IMR-90 (cell line): ENCODE data around the gene RUNX3. TPM values are rescaled to one million over a fixed set of nuclear protein-coding genes. Genes with fewer than 3 reads are reported as not detected.

ENCODE experiments used
- ATAC-seq: fragments of 200-7000 bp; cut with Tn5 transposase; 2 replicates; pipeline ENCODE4 v1.9.1; 2020; ENCODE audit warnings: low read depth, mild to moderate bottlenecking, moderate library complexity
- BruUV-seq: library from RNA; stranded (reverse); fragments of 400-500 nt; replicated peaks from 2 replicates; lab custom pipeline; 2021; lab: Mats Ljungman, UMichigan
- CTCF ChIA-PET: fragments of 300-600 bp; formaldehyde crosslinking; extraction: SDS; loops from one replicate; lab custom pipeline; 2021; ENCODE audit warnings: antibody characterized with exemption; lab: Yijun Ruan, JAX
- POLR2A ChIA-PET: fragments of 300-600 bp; sonication (Branson Sonifier 250); formaldehyde crosslinking; loops from one replicate; lab custom pipeline; 2022; ENCODE audit warnings: antibody characterized with exemption; ENCODE audit not compliant: unreplicated experiment; lab: Charles Lee
- DNase-seq: peaks from one replicate; pipeline ENCODE4 v3.0.0; 2013
- H2AFZ ChIP-seq: replicated peaks from 2 replicates; pipeline ENCODE3; 2013; ENCODE audit warnings: low read length, mild to moderate bottlenecking; ENCODE audit not compliant: poor library complexity
- H2AK5ac ChIP-seq: 2 replicates; pipeline ENCODE4 v1.6.1; 2013; ENCODE audit warnings: low read depth, low read length, inconsistent platforms
- H2AK9ac ChIP-seq: replicated peaks from 2 replicates; pipeline ENCODE3; 2013; ENCODE audit warnings: mild to moderate bottlenecking, low read depth, low read length, moderate library complexity; ENCODE audit not compliant: poor library complexity
- H2BK120ac ChIP-seq: 2 replicates; pipeline ENCODE4 v1.6.1; 2013; ENCODE audit warnings: low read depth, low read length, inconsistent platforms
- H2BK15ac ChIP-seq: 3 replicates; pipeline ENCODE4 v1.6.1; 2013; ENCODE audit warnings: low read depth, low read length, inconsistent platforms
- H2BK20ac ChIP-seq: 2 replicates; pipeline ENCODE4 v1.6.1; 2013; ENCODE audit warnings: low read depth, mild to moderate bottlenecking, inconsistent platforms, low read length, moderate library complexity
- H2BK5ac ChIP-seq: 2 replicates; pipeline ENCODE4 v1.6.1; 2013; ENCODE audit warnings: mild to moderate bottlenecking, low read depth, low read length, inconsistent platforms; ENCODE audit not compliant: poor library complexity, severe bottlenecking
- H3K14ac ChIP-seq: replicated peaks from 2 replicates; pipeline ENCODE4 v1.6.1; 2013; ENCODE audit warnings: low read depth, low read length, inconsistent platforms
- H3K18ac ChIP-seq: 2 replicates; pipeline ENCODE4 v1.6.1; 2013; ENCODE audit warnings: low read depth, low read length, control low read depth
- H3K23ac ChIP-seq: 2 replicates; pipeline ENCODE4 v1.6.1; 2013; ENCODE audit warnings: low read depth, low read length, inconsistent platforms
- H3K27ac ChIP-seq: 2 replicates; pipeline ENCODE4 v1.5.1; 2013; ENCODE audit warnings: mild to moderate bottlenecking, control low read depth, low read length; ENCODE audit not compliant: insufficient read depth
- H3K27me3 ChIP-seq: 2 replicates; pipeline ENCODE4 v1.6.1; 2013; ENCODE audit warnings: low read length; ENCODE audit not compliant: control insufficient read depth, insufficient read depth
- H3K36me3 ChIP-seq: 2 replicates; pipeline ENCODE4 v1.6.1; 2013; ENCODE audit warnings: low read length, mixed read lengths; ENCODE audit not compliant: control insufficient read depth, insufficient read depth
- H3K4ac ChIP-seq: 2 replicates; pipeline ENCODE4 v1.6.1; 2013; ENCODE audit warnings: low read depth, low read length, inconsistent platforms
- H3K4me1 ChIP-seq: 2 replicates; pipeline ENCODE4 v1.6.1; 2013; ENCODE audit warnings: low read length, mixed read lengths; ENCODE audit not compliant: control insufficient read depth, insufficient read depth
- H3K4me2 ChIP-seq: 2 replicates; pipeline ENCODE4 v1.6.1; 2013; ENCODE audit warnings: low read depth, mild to moderate bottlenecking, control low read depth, low read length, moderate library complexity
- H3K4me3 ChIP-seq: 2 replicates; pipeline ENCODE4 v1.5.1; 2013; ENCODE audit warnings: low read depth, mild to moderate bottlenecking, control low read depth, low read length, moderate library complexity; ENCODE audit not compliant: insufficient read depth
- H3K56ac ChIP-seq: 2 replicates; pipeline ENCODE4 v1.6.1; 2013; ENCODE audit warnings: low read length, inconsistent platforms; ENCODE audit not compliant: insufficient read depth; ENCODE audit errors: extremely low read depth
- H3K79me1 ChIP-seq, 2 experiments: 2 replicates each; pipeline ENCODE4 v1.6.1; 2013; ENCODE audit warnings: low read length in 2 of 2, inconsistent platforms in 1 of 2, low read depth in 1 of 2
- H3K9ac ChIP-seq: 2 replicates; pipeline ENCODE4 v1.6.1; 2013; ENCODE audit warnings: low read depth, low read length, control low read depth
- H3K9me1 ChIP-seq: 2 replicates; pipeline ENCODE4 v1.6.1; 2013; ENCODE audit warnings: low read length, inconsistent platforms; ENCODE audit not compliant: insufficient read depth
- H3K9me3 ChIP-seq: 2 replicates; pipeline ENCODE4 v1.6.1; 2013; ENCODE audit warnings: low read length; ENCODE audit not compliant: control insufficient read depth, insufficient read depth
- H4K20me1 ChIP-seq: 2 replicates; pipeline ENCODE4 v1.6.1; 2013; ENCODE audit warnings: low read length, inconsistent platforms; ENCODE audit not compliant: insufficient read depth
- H4K5ac ChIP-seq: 2 replicates; pipeline ENCODE4 v1.6.1; 2013; ENCODE audit warnings: mild to moderate bottlenecking, low read depth, low read length, control low read depth
- H4K8ac ChIP-seq, 2 experiments: 2 replicates each; pipeline ENCODE4 v1.6.1; 2013; ENCODE audit warnings: low read depth in 2 of 2, low read length in 2 of 2, control low read depth in 1 of 2, inconsistent platforms in 1 of 2
- H4K91ac ChIP-seq: 2 replicates; pipeline ENCODE4 v1.6.1; 2013; ENCODE audit warnings: low read depth, low read length, inconsistent platforms; ENCODE audit not compliant: insufficient read depth
- BHLHE40 ChIP-seq: fragments of 150-350 bp; IDR thresholded peaks from 2 replicates; pipeline ENCODE4 v1.6.1; 2016; ENCODE audit warnings: mild to moderate bottlenecking, low read depth, low read length
- CEBPB ChIP-seq: IDR thresholded peaks from 2 replicates; pipeline ENCODE4 v1.6.1; 2012; ENCODE audit warnings: low read depth, low read length, improper control_type of control experiment
- CHD1 ChIP-seq: IDR thresholded peaks from 2 replicates; pipeline ENCODE4 v1.6.1; 2012; ENCODE audit warnings: low read depth, low read length, improper control_type of control experiment
- ELK1 ChIP-seq: fragments of 150-350 bp; IDR thresholded peaks from 2 replicates; pipeline ENCODE4 v1.6.1; 2016; ENCODE audit warnings: low read depth, mild to moderate bottlenecking, low read length, moderate library complexity, borderline replicate concordance
- FOS ChIP-seq: fragments of 150-350 bp; IDR thresholded peaks from 2 replicates; pipeline ENCODE4 v1.6.1; 2016; ENCODE audit warnings: low read depth, low read length
- MAFK ChIP-seq: IDR thresholded peaks from 2 replicates; pipeline ENCODE4 v1.6.1; 2012; ENCODE audit warnings: low read depth, low read length, improper control_type of control experiment
- MAZ ChIP-seq: IDR thresholded peaks from 2 replicates; pipeline ENCODE4 v1.6.1; 2012; ENCODE audit warnings: low read depth, mild to moderate bottlenecking, low read length, improper control_type of control experiment, moderate library complexity, borderline replicate concordance
- MXI1 ChIP-seq: IDR thresholded peaks from 2 replicates; pipeline ENCODE4 v1.6.1; 2012; ENCODE audit warnings: low read depth, mild to moderate bottlenecking, low read length, moderate library complexity, borderline replicate concordance
- NFE2L2 ChIP-seq: fragments of 150-350 bp; IDR thresholded peaks from 2 replicates; pipeline ENCODE4 v1.6.1; 2016; ENCODE audit warnings: low read depth, mild to moderate bottlenecking, low read length
- POLR2A ChIP-seq: IDR thresholded peaks from 2 replicates; pipeline ENCODE4 v1.6.1; 2012; ENCODE audit warnings: mild to moderate bottlenecking, low read depth, low read length
- RAD21 ChIP-seq: IDR thresholded peaks from 2 replicates; pipeline ENCODE4 v1.6.1; 2012; ENCODE audit warnings: low read length, improper control_type of control experiment
- RCOR1 ChIP-seq: IDR thresholded peaks from 2 replicates; pipeline ENCODE4 v1.6.1; 2012; ENCODE audit warnings: mild to moderate bottlenecking, low read length, improper control_type of control experiment; ENCODE audit not compliant: insufficient replicate concordance
- RFX5 ChIP-seq: IDR thresholded peaks from 2 replicates; pipeline ENCODE4 v1.8.0; 2012; ENCODE audit warnings: low read depth, mild to moderate bottlenecking, low read length, moderate library complexity
- SMC3 ChIP-seq: fragments of 150-350 bp; IDR thresholded peaks from 2 replicates; pipeline ENCODE4 v1.6.1; 2016; ENCODE audit warnings: low read depth, mild to moderate bottlenecking, antibody characterized with exemption, low read length, moderate library complexity
- USF2 ChIP-seq: fragments of 150-350 bp; IDR thresholded peaks from 2 replicates; pipeline ENCODE4 v1.6.1; 2017; ENCODE audit warnings: mild to moderate bottlenecking, antibody characterized with exemption, low read length, low read depth
- WGBS, 2 experiments: methylation state at CpG; one replicate each; pipeline versions ENCODE4 v1.1.5 to v1.1.7; 2013; ENCODE audit warnings: missing lambda C conversion rate in 2 of 2; ENCODE audit not compliant: insufficient read length in 1 of 2; ENCODE audit errors: extremely low coverage in 2 of 2; 5-methylcytosine and 5-hydroxymethylcytosine counted together
- dilution Hi-C: fragments of 300-500 bp; cut with HindIII; formaldehyde crosslinking; loops from one replicate; pipeline ENCODE4 v1.14.3; 2018; ENCODE audit warnings: low sequenced_read_pairs; ENCODE audit not compliant: unreplicated experiment
- in situ Hi-C: fragments of 300-500 bp; cut with MboI; formaldehyde crosslinking; loops from 3 replicates; pipeline ENCODE4 v1.14.3; 2019; ENCODE audit warnings: low sequenced_read_pairs, inconsistent platforms, mixed read lengths
- intact Hi-C: fragments of 100-400 bp; cut with micrococcal nuclease; formaldehyde crosslinking; loops from 2 replicates; pipeline ENCODE4 v1.10.0; 2022
- polyA plus RNA-seq, 3 experiments: library from polyadenylated mRNA; depleted of rRNA; stranded (reverse); fragments of >200 nt; gene quantifications; 2 replicates each; pipeline ENCODE4 v1.2.3, GENCODE V29; 2012; ENCODE audit warnings: low replicate concordance in 1 of 3
- total RNA-seq: library from RNA; depleted of rRNA; stranded (reverse); fragments of >200 nt; gene quantifications from 2 replicates; pipeline ENCODE4 v1.2.3, GENCODE V29; 2012

Gene RUNX3
- total and polyA plus RNA-seq, 2 of the 4 experiments (the other 2 are of a cell fraction), result 0.07 TPM; not detected in 1

GRCh38 chr1:24952413-24952841 lies 22.4 kb upstream of the RUNX3 start:
- in situ Hi-C loops (no loop called here), intact Hi-C loops (no loop called here), dilution Hi-C loops (no loop called here)
- TF ChIP-seq RCOR1 (no peak), NFE2L2 (no peak), CHD1 (no peak), MXI1 (no peak), MAFK (no peak), POLR2A (no peak), RAD21 (no peak), USF2 (no peak), BHLHE40 (no peak), MAZ (no peak), FOS (no peak), CEBPB (no peak), SMC3 (no peak), RFX5 (no peak), ELK1 (no peak)
- H3K79me1 ChIP-seq, result peaks cover 0 to 16% of the 10 kb centered on the region in 2 experiments; a peak in 3 of 4 replicates
- POLR2A ChIA-PET, result no interaction called here
- ATAC-seq (no peak), DNase-seq (no peak)
- peak overlapping the region; percentile 31; the same call in 1 of the 2 replicates for H3K23ac ChIP-seq
- peaks cover 44% of the 10 kb centered on the region for H3K4me1 ChIP-seq
- peak overlapping the region; percentile 91 for H3K18ac ChIP-seq
- H4K8ac ChIP-seq, result peak overlapping the region; percentile 7 to 41; a peak in 3 of 4 replicates
- peak overlapping the region; percentile 42; the same call in 1 of the 2 replicates for H3K56ac ChIP-seq
- H3K27ac ChIP-seq, result no peak overlapping the region
- H3K4me3 ChIP-seq, result no peak overlapping the region
- H3K9me1 ChIP-seq, result peaks cover 35% of the 10 kb centered on the region
- peak overlapping the region; percentile 4 for H2AFZ ChIP-seq
- peak overlapping the region; percentile 92 for H4K91ac ChIP-seq
- no peaks in the 10 kb centered on the region for H3K9me3 ChIP-seq
- BruUV-seq, result no TSS peak
- no peak overlapping the region for H2AK9ac ChIP-seq
- H2BK20ac ChIP-seq, result peak overlapping the region; percentile 90
- CTCF ChIA-PET, result interaction anchor here (0.7 to 1.5 kb wide), 2 partner anchors 77 to 104 kb away, joined by 3 to 4 read pairs; no protein-coding TSS in a partner anchor
- H3K9ac ChIP-seq, result no peak overlapping the region
- peak overlapping the region; percentile 82 for H2BK120ac ChIP-seq
- H2AK5ac ChIP-seq, result peak overlapping the region; percentile 98
- H3K4me2 ChIP-seq, result no peak overlapping the region
- H2BK5ac ChIP-seq, result peak overlapping the region; percentile 50
- no peaks in the 10 kb centered on the region for H3K27me3 ChIP-seq
- peak overlapping the region; percentile 21; the same call in 2 of the 3 replicates for H2BK15ac ChIP-seq
- H3K36me3 ChIP-seq, result no peaks in the 10 kb centered on the region
- H3K14ac ChIP-seq, result peak overlapping the region; percentile 76
- WGBS, 2 experiments, result no CpG with 5 or more reads among the region's 5 CpGs
- no peaks in the 10 kb centered on the region for H4K20me1 ChIP-seq
- peak overlapping the region; percentile 35; the same call in 1 of the 2 replicates for H4K5ac ChIP-seq
- peak overlapping the region; percentile 78 for H3K4ac ChIP-seq
